Neutrophil (primary cell): Measurements from ENCODE around the gene BYSL.

Experiments used
- H3K27ac ChIP-seq: fragments of 200-600 bp; sonication (generic); 2 replicates; pipeline ENCODE4 v1.5.1; 2016; ENCODE audit warnings: mild to moderate bottlenecking, moderate library complexity
- H3K27me3 ChIP-seq: fragments of 200-600 bp; sonication (generic); 2 replicates; pipeline ENCODE4 v1.6.0; 2016; ENCODE audit warnings: mild to moderate bottlenecking
- H3K36me3 ChIP-seq: fragments of 200-600 bp; sonication (generic); 2 replicates; pipeline ENCODE4 v1.5.1; 2017
- H3K4me1 ChIP-seq, 2 experiments: fragments of 200-600 bp in 1 of 2; sonication (generic) in 1 of 2; 1 replicate in 1 of 2; 2 replicates in 1 of 2; pipeline versions ENCODE4 v1.5.1 to v1.6.1; 2013 to 2016; ENCODE audit warnings: low read depth in 1 of 2, low read length in 1 of 2, mild to moderate bottlenecking in 1 of 2, moderate library complexity in 1 of 2; ENCODE audit not compliant: control insufficient read depth in 1 of 2, insufficient read depth in 1 of 2
- H3K4me3 ChIP-seq, 2 experiments: fragments of 200-600 bp in 1 of 2; sonication (generic) in 1 of 2; 1 replicate in 1 of 2; 2 replicates in 1 of 2; pipeline ENCODE4 v1.5.1; 2013 to 2016; ENCODE audit warnings: low read depth in 1 of 2, low read length in 1 of 2, mild to moderate bottlenecking in 1 of 2, moderate library complexity in 1 of 2
- H3K9me3 ChIP-seq: fragments of 200-600 bp; sonication (generic); 2 replicates; pipeline ENCODE4 v1.5.1; 2016
- CTCF ChIP-seq: fragments of 200-600 bp; sonication (generic); IDR thresholded peaks from 2 replicates; pipeline ENCODE4 v1.5.1; 2016; ENCODE audit warnings: antibody characterized with exemption

Gene BYSL

GRCh38 chr6:41878246-41878645 is 43.1 kb upstream of the BYSL start:
- peaks cover 3% of the 10 kb centered on the region for H3K36me3 ChIP-seq
- no peaks in the 10 kb centered on the region for H3K4me1 ChIP-seq
- no peaks in the 10 kb centered on the region for H3K9me3 ChIP-seq
- no peak overlapping the region for H3K4me3 ChIP-seq
- H3K27ac ChIP-seq: no peak overlapping the region
- H3K27me3 ChIP-seq: no peaks in the 10 kb centered on the region
- TF ChIP-seq CTCF: no peak

DNA sequence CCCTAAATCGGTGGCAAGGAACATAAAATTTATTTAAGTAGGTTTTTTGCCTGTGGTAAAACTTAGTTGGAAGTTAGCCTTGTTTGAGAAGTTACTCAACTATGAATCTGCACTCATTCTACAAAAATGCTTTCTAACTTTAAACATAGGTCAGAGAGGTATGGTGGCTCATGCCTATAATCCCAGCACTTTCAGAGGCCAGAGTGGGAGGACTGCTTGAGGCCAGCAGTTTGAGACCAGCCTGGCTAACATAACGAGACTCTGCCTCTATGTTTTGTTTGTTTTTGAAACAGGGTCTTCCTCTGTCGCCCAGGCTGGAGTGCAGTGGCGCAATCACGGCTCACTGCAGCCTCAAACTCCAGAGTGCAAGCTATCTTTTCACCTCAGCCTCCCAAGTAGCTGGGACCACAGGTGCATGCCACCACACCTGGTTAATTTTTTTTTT is 42.3 kb upstream of the BYSL start:
- peaks cover 3% of the 10 kb centered on the region for H3K36me3 ChIP-seq

GRCh38 chr6:41881506-41881905 is 39.8 kb upstream of the BYSL start:
- no peak overlapping the region for H3K4me3 ChIP-seq
- H3K9me3 ChIP-seq: no peaks in the 10 kb centered on the region
- peaks cover 17% of the 10 kb centered on the region for H3K36me3 ChIP-seq
- H3K4me1 ChIP-seq: no peaks in the 10 kb centered on the region
- H3K27me3 ChIP-seq: no peaks in the 10 kb centered on the region
- TF ChIP-seq CTCF: no peak
- no peak overlapping the region for H3K27ac ChIP-seq

More for the DNA sequence above, 42.3 kb upstream of the BYSL start:
- Histone ChIP-seq H3K4me1 (no peaks in the 10 kb centered on the region), H3K4me3 (no peak overlapping the region), H3K27ac (no peak overlapping the region), H3K27me3 (no peaks in the 10 kb centered on the region), H3K9me3 (no peaks in the 10 kb centered on the region)
- TF ChIP-seq CTCF: no peak

- TF ChIP-seq CTCF: no peak
- Histone ChIP-seq H3K27ac (no peak overlapping the region), H3K36me3 (peaks cover 16% of the 10 kb centered on the region), H3K4me1 (no peaks in the 10 kb centered on the region), H3K4me3 (no peak overlapping the region), H3K27me3 (no peaks in the 10 kb centered on the region), H3K9me3 (no peaks in the 10 kb centered on the region)
Measured at GRCh38 chr6:41884957-41885356, 36.3 kb upstream of the BYSL start.

DNA sequence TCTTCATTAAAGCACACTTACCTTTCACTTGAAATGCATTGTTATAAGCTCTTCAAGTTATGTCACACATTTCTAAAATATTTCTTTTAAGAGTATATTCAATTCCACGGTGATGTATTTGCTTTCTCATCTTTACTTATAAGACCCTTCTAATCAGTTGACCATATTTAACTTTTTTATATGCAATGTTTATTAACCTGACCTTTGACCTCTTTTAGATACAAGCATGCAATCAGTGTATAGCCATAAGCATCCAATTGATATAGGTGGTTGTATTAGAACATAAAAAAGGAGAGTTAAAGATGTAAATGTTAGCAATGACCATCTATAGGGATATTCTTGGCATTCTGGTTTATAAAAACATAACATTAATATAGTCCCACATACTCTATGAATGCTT is 35.4 kb upstream of the BYSL start:
- Histone ChIP-seq H3K4me1 (no peaks in the 10 kb centered on the region), H3K36me3 (peaks cover 16% of the 10 kb centered on the region), H3K27me3 (no peaks in the 10 kb centered on the region), H3K4me3 (no peak overlapping the region), H3K27ac (no peak overlapping the region), H3K9me3 (no peaks in the 10 kb centered on the region)
- no peak for TF ChIP-seq CTCF

DNA sequence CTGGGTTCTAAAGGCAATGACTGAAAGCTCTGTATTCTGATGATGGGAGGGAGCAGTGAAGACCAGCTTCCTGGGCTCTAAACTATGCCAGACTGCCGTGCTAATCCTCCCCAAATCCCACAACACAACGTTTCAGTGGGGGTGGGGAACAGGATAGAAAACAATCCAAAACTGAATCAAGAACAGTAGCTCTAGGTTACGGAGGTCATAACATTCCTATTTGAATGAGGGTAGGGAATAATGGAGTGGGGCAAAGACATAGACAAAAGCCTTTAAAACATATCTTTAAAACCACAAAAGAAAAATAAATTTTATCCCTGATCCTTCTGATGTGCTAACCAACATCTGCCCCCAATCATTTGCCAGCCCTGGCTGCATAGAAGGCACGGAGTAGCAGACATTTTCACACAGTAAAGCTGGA is 34.0 kb upstream of the BYSL start:
- H3K27me3 ChIP-seq: no peaks in the 10 kb centered on the region
- peaks cover 0 to 3% of the 10 kb centered on the region in 2 experiments for H3K4me1 ChIP-seq
- H3K4me3 ChIP-seq: no peak overlapping the region
- no peaks in the 10 kb centered on the region for H3K9me3 ChIP-seq
- TF ChIP-seq CTCF: no peak
- peaks cover 16% of the 10 kb centered on the region for H3K36me3 ChIP-seq
- no peak overlapping the region for H3K27ac ChIP-seq
